Endothelial cell (in vitro differentiated cells): Measurements from ENCODE around the gene MOSPD2. TPM values are rescaled to one million over a fixed set of nuclear protein-coding genes. Genes with fewer than 3 reads are reported as not detected.

Experiments
- DNase-seq: peaks from one replicate; pipeline ENCODE4 v3.0.0; 2021; ENCODE audit warnings: low spot score
- H3K27ac Mint-ChIP-seq: one replicate; pipeline ENCODE4 v1.8.0; 2021; ENCODE audit warnings: mixed read lengths, inconsistent platforms; ENCODE audit not compliant: unreplicated experiment
- H3K27me3 Mint-ChIP-seq: one replicate; pipeline ENCODE4 v1.8.0; 2021; ENCODE audit warnings: mild to moderate bottlenecking, moderate library complexity, mixed read lengths, inconsistent platforms; ENCODE audit not compliant: unreplicated experiment
- H3K36me3 Mint-ChIP-seq: one replicate; pipeline ENCODE4 v1.8.0; 2021; ENCODE audit warnings: mild to moderate bottlenecking, low read depth, mixed read lengths, inconsistent platforms; ENCODE audit not compliant: unreplicated experiment
- H3K4me1 Mint-ChIP-seq: one replicate; pipeline ENCODE4 v1.8.0; 2021; ENCODE audit warnings: mild to moderate bottlenecking, mixed read lengths, inconsistent platforms; ENCODE audit not compliant: unreplicated experiment
- H3K4me3 Mint-ChIP-seq: one replicate; pipeline ENCODE4 v1.8.0; 2021; ENCODE audit warnings: mild to moderate bottlenecking, mixed read lengths, inconsistent platforms; ENCODE audit not compliant: unreplicated experiment
- H3K9me3 Mint-ChIP-seq: one replicate; pipeline ENCODE4 v1.8.0; 2021; ENCODE audit warnings: mixed read lengths, inconsistent platforms; ENCODE audit not compliant: unreplicated experiment
- total RNA-seq: library from RNA; stranded (reverse); fragmentation: NEBNext Ultra II Directional; extraction: Animal tissue kit (Norgen Biotek cat#: 25700); gene quantifications from one replicate; pipeline ENCODE4 v1.2.1, GENCODE V29; 2021; ENCODE audit not compliant: unreplicated experiment
- TF ChIP-seq, protein P1 (sequence below): fragments of 200-600 bp; sonication (generic); IDR thresholded peaks from one replicate; pipeline ENCODE4 v1.5.0; 2021; ENCODE audit warnings: antibody characterized with exemption; ENCODE audit not compliant: unreplicated experiment

Gene MOSPD2
- total RNA-seq, 1 donor from 2014 or later, result 10.0 TPM

- peak overlapping the region; percentile 57 for H3K27ac Mint-ChIP-seq
- peaks cover 2% of the 10 kb centered on the region for H3K27me3 Mint-ChIP-seq
- no peaks in the 10 kb centered on the region for H3K4me1 Mint-ChIP-seq
- H3K9me3 Mint-ChIP-seq, result no peaks in the 10 kb centered on the region
- TF ChIP-seq, protein P1, sequence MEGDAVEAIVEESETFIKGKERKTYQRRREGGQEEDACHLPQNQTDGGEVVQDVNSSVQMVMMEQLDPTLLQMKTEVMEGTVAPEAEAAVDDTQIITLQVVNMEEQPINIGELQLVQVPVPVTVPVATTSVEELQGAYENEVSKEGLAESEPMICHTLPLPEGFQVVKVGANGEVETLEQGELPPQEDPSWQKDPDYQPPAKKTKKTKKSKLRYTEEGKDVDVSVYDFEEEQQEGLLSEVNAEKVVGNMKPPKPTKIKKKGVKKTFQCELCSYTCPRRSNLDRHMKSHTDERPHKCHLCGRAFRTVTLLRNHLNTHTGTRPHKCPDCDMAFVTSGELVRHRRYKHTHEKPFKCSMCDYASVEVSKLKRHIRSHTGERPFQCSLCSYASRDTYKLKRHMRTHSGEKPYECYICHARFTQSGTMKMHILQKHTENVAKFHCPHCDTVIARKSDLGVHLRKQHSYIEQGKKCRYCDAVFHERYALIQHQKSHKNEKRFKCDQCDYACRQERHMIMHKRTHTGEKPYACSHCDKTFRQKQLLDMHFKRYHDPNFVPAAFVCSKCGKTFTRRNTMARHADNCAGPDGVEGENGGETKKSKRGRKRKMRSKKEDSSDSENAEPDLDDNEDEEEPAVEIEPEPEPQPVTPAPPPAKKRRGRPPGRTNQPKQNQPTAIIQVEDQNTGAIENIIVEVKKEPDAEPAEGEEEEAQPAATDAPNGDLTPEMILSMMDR, result no peak
- H3K4me3 Mint-ChIP-seq, result no peak overlapping the region
- DNase-seq, result no peak
- H3K36me3 Mint-ChIP-seq, result no peaks in the 10 kb centered on the region
Observed at GRCh38 chrX:14883826-14884225, 10.6 kb downstream of the MOSPD2 start.

GRCh38 chrX:14884714-14885113 is 11.5 kb downstream of the MOSPD2 start:
- Mint-ChIP-seq H3K9me3 (no peaks in the 10 kb centered on the region), H3K36me3 (no peaks in the 10 kb centered on the region), H3K27me3 (peaks cover 2% of the 10 kb centered on the region), H3K4me3 (no peak overlapping the region), H3K27ac (no peak overlapping the region), H3K4me1 (peaks cover 3% of the 10 kb centered on the region)
- DNase-seq, result no peak
- TF ChIP-seq, protein P1, result no peak

DNA sequence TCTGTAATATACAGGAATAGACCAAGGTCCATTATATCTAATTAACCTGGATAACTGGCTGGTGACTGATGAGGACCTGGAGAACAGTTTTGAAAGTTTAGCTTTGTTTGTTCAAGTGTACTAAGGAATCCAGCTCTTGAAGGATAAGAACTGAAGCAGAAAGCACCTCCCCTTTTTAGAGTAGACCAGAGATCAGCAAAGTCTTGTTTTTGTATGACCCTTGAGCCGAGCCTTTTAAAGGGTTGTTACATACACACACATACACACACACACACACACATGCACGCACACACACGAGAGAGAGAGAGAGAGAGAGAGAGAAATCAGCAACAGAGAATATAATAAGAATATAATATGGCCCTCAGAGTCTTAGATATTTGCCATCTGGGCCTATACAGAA is 13.0 kb downstream of the MOSPD2 start:
- TF ChIP-seq, protein P1, result no peak
- H3K27me3 Mint-ChIP-seq, result peaks cover 2% of the 10 kb centered on the region
- peaks cover 6% of the 10 kb centered on the region for H3K4me1 Mint-ChIP-seq
- no peaks in the 10 kb centered on the region for H3K36me3 Mint-ChIP-seq
- H3K9me3 Mint-ChIP-seq, result no peaks in the 10 kb centered on the region
- no peak for DNase-seq
- H3K27ac Mint-ChIP-seq, result no peak overlapping the region
- H3K4me3 Mint-ChIP-seq, result no peak overlapping the region

DNA sequence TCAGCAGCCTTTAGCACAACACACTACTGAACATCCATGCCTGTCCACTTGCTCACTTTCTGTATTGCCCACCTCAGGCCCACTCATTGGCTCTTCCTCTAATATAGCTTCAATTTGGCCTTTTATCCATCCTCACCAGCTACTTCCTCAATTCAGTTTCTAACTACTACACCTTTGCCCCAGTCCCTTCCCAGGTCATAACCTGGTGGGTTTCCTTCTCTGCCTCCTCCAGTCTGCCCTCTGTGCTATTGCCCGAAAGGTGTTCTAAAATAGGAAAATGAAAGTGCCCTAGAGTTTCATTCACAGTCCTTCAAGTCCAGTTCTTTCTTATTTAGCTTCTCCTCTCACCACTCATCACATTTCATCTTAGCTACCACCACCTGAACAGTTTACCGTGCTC is 23.1 kb downstream of the MOSPD2 start:
- no peaks in the 10 kb centered on the region for H3K4me1 Mint-ChIP-seq
- H3K36me3 Mint-ChIP-seq, result no peaks in the 10 kb centered on the region
- no peak overlapping the region for H3K4me3 Mint-ChIP-seq
- H3K27me3 Mint-ChIP-seq, result no peaks in the 10 kb centered on the region
- peak overlapping the region; percentile 26 for H3K27ac Mint-ChIP-seq
- TF ChIP-seq, protein P1, result no peak
- DNase-seq, result no peak
- H3K9me3 Mint-ChIP-seq, result no peaks in the 10 kb centered on the region

DNA sequence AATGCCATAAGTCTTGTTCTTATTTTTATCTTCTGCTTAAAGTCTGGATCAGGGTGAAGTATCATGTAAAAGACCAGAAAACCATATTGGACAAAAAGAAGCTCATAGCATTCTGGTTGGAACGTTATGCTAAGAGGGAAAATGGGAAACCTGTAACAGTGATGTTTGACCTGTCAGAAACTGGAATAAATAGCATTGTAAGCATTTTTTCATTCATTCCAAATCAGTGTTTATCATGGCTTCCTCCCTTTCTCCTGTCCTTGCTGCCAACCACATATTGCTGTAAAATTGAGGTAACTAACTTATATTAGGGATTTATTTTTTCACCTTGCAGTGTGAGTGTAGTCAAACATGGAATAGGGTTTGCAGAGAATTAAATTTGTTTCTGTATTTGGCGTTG is 23.8 kb downstream of the MOSPD2 start:
- Mint-ChIP-seq H3K27ac (no peak overlapping the region), H3K4me3 (no peak overlapping the region), H3K4me1 (no peaks in the 10 kb centered on the region), H3K27me3 (no peaks in the 10 kb centered on the region), H3K9me3 (no peaks in the 10 kb centered on the region), H3K36me3 (no peaks in the 10 kb centered on the region)
- TF ChIP-seq, protein P1, result no peak
- no peak for DNase-seq
